ENCODE data around the gene KSR2. TPM values are rescaled to one million over a fixed set of nuclear protein-coding genes. Genes with fewer than 3 reads are reported as not detected.

Gene KSR2
- total RNA-seq, 4 donors from 2014 or later = 0.32 to 7.0 (median 0.60) TPM

- no peaks in the 10 kb centered on the region for H3K9me3 ChIP-seq
- H3K36me3 ChIP-seq = no peaks in the 10 kb centered on the region
- H3K4me3 ChIP-seq = no peak overlapping the region
- H3K27me3 ChIP-seq = no peaks in the 10 kb centered on the region
- H3K27ac ChIP-seq = no peak overlapping the region
- 73 to 77% methylated on average over 2 to 3 of the region's 3 CpGs for WGBS, 2 donors (ENCODE audit: low coverage in 1 of 2)
- TF ChIP-seq CTCF (IDR thresholded peaks at IDR 0.05) = no peak
- TF ChIP-seq POLR2A (IDR thresholded peaks at IDR 0.05) = no peak
- no peak for TF ChIP-seq POLR2AphosphoS5 (IDR thresholded peaks at IDR 0.05)
- TF ChIP-seq EP300 (IDR thresholded peaks at IDR 0.05; ENCODE audit: low read depth) = no peak
- no peak for DNase-seq
- intact Hi-C loops (cut with DNase I; ENCODE audit: low total_unique reads) (no loop called here), in situ Hi-C loops (cut with MboI; ENCODE audit: low pct_ligation_motif_present in 1 of 4, low pct_unique_long_range_greater_than_20kb in 1 of 4, low sequenced_read_pairs in 3 of 4) (no loop called here)
- no peaks in the 10 kb centered on the region for H3K4me1 ChIP-seq
Measured at GRCh38 chr12:117660896-117661295, 307.9 kb downstream of the KSR2 start.

GRCh38 chr12:117658226-117658625, 310.6 kb downstream of the KSR2 start:
- H3K27me3 ChIP-seq = no peaks in the 10 kb centered on the region
- H3K9me3 ChIP-seq = no peaks in the 10 kb centered on the region
- H3K27ac ChIP-seq = no peak overlapping the region
- 82 to 94% methylated on average over 2 of the region's 2 CpGs for WGBS, 2 donors (ENCODE audit: low coverage in 1 of 2)
- no peaks in the 10 kb centered on the region for H3K4me1 ChIP-seq
- H3K36me3 ChIP-seq = no peaks in the 10 kb centered on the region
- intact Hi-C loops (cut with DNase I; ENCODE audit: low total_unique reads) (no loop called here), in situ Hi-C loops (cut with MboI; ENCODE audit: low pct_ligation_motif_present in 1 of 4, low pct_unique_long_range_greater_than_20kb in 1 of 4, low sequenced_read_pairs in 3 of 4) (no loop called here)
- no peak overlapping the region for H3K4me3 ChIP-seq
- TF ChIP-seq POLR2A (IDR thresholded peaks at IDR 0.05) = no peak
- no peak for TF ChIP-seq CTCF (IDR thresholded peaks at IDR 0.05)
- TF ChIP-seq POLR2AphosphoS5 (IDR thresholded peaks at IDR 0.05) = no peak
- TF ChIP-seq EP300 (IDR thresholded peaks at IDR 0.05; ENCODE audit: low read depth) = no peak
- no peak for DNase-seq

GRCh38 chr12:117649796-117650195, 319.0 kb downstream of the KSR2 start:
- in situ Hi-C loops (cut with MboI; ENCODE audit: low pct_ligation_motif_present in 1 of 4, low pct_unique_long_range_greater_than_20kb in 1 of 4, low sequenced_read_pairs in 3 of 4) (no loop called here), intact Hi-C loops (cut with DNase I; ENCODE audit: low total_unique reads) (no loop called here)
- Histone ChIP-seq H3K4me3 (no peak overlapping the region), H3K27ac (no peak overlapping the region), H3K9me3 (no peaks in the 10 kb centered on the region), H3K4me1 (no peaks in the 10 kb centered on the region), H3K27me3 (no peaks in the 10 kb centered on the region), H3K36me3 (no peaks in the 10 kb centered on the region)
- DNase-seq = no peak
- no peak for TF ChIP-seq POLR2A (IDR thresholded peaks at IDR 0.05)
- TF ChIP-seq EP300 (IDR thresholded peaks at IDR 0.05; ENCODE audit: low read depth) = no peak
- no peak for TF ChIP-seq CTCF (IDR thresholded peaks at IDR 0.05)
- no peak for TF ChIP-seq POLR2AphosphoS5 (IDR thresholded peaks at IDR 0.05)

- TF ChIP-seq CTCF (IDR thresholded peaks at IDR 0.05) = no peak
- TF ChIP-seq POLR2A (IDR thresholded peaks at IDR 0.05) = no peak
- TF ChIP-seq EP300 (IDR thresholded peaks at IDR 0.05; ENCODE audit: low read depth) = no peak
- no peak for TF ChIP-seq POLR2AphosphoS5 (IDR thresholded peaks at IDR 0.05)
- in situ Hi-C loops (cut with MboI; ENCODE audit: low pct_ligation_motif_present in 1 of 4, low pct_unique_long_range_greater_than_20kb in 1 of 4, low sequenced_read_pairs in 3 of 4) (no loop called here), intact Hi-C loops (cut with DNase I; ENCODE audit: low total_unique reads) (no loop called here)
- H3K4me3 ChIP-seq = no peak overlapping the region
- no peaks in the 10 kb centered on the region for H3K36me3 ChIP-seq
- WGBS, 2 donors (ENCODE audit: low coverage in 1 of 2) = 37 to 60% methylated on average over 1 to 7 of the region's 7 CpGs
- H3K27ac ChIP-seq = no peak overlapping the region
- H3K27me3 ChIP-seq = no peaks in the 10 kb centered on the region
- no peaks in the 10 kb centered on the region for H3K4me1 ChIP-seq
- no peaks in the 10 kb centered on the region for H3K9me3 ChIP-seq
- DNase-seq = no peak
Measured at GRCh38 chr12:117646520-117646919, 322.3 kb downstream of the KSR2 start.
